Coronary artery (tissue), 2 donors: ENCODE measurements around the gene NOS3.

Experiments
- DNase-seq: peaks from one replicate; pipeline ENCODE4 v3.0.0-alpha.2; 2017; ENCODE audit warnings: low spot score
- H3K27ac ChIP-seq, 2 donors: fragments of 200-600 bp; sonication (generic); one replicate each; pipeline ENCODE4 v1.5.1; 2016 to 2019
- H3K4me3 ChIP-seq: fragments of 200-600 bp; sonication (generic); 2 replicates; pipeline ENCODE4 v1.5.1; 2016; ENCODE audit warnings: mild to moderate bottlenecking, moderate library complexity
- TF ChIP-seq, protein P1 (sequence below): fragments of 200-600 bp; sonication (generic); IDR thresholded peaks from one replicate; pipeline ENCODE4 v1.5.1; 2019; ENCODE audit warnings: antibody characterized with exemption

NOS3 gene

DNA sequence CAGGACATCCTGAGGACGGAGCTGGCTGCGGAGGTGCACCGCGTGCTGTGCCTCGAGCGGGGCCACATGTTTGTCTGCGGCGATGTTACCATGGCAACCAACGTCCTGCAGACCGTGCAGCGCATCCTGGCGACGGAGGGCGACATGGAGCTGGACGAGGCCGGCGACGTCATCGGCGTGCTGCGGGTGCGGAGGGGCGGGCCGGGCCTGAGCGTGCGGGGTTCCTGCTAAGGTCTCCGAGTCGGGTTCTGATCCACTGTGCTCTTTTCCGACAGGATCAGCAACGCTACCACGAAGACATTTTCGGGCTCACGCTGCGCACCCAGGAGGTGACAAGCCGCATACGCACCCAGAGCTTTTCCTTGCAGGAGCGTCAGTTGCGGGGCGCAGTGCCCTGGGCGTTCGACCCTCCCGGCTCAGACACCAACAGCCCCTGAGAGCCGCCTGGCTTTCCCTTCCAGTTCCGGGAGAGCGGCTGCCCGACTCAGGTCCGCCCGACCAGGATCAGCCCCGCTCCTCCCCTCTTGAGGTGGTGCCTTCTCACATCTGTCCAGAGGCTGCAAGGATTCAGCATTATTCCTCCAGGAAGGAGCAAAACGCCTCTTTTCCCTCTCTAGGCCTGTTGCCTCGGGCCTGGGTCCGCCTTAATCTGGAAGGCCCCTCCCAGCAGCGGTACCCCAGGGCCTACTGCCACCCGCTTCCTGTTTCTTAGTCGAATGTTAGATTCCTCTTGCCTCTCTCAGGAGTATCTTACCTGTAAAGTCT lies 23.1 kb downstream of the NOS3 start:
- Histone ChIP-seq H3K4me3 (peak overlapping the region; percentile 64), H3K27ac (no peak overlapping the region)
- TF ChIP-seq, protein P1, sequence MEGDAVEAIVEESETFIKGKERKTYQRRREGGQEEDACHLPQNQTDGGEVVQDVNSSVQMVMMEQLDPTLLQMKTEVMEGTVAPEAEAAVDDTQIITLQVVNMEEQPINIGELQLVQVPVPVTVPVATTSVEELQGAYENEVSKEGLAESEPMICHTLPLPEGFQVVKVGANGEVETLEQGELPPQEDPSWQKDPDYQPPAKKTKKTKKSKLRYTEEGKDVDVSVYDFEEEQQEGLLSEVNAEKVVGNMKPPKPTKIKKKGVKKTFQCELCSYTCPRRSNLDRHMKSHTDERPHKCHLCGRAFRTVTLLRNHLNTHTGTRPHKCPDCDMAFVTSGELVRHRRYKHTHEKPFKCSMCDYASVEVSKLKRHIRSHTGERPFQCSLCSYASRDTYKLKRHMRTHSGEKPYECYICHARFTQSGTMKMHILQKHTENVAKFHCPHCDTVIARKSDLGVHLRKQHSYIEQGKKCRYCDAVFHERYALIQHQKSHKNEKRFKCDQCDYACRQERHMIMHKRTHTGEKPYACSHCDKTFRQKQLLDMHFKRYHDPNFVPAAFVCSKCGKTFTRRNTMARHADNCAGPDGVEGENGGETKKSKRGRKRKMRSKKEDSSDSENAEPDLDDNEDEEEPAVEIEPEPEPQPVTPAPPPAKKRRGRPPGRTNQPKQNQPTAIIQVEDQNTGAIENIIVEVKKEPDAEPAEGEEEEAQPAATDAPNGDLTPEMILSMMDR, result no peak
- DNase-seq, result no peak

DNA sequence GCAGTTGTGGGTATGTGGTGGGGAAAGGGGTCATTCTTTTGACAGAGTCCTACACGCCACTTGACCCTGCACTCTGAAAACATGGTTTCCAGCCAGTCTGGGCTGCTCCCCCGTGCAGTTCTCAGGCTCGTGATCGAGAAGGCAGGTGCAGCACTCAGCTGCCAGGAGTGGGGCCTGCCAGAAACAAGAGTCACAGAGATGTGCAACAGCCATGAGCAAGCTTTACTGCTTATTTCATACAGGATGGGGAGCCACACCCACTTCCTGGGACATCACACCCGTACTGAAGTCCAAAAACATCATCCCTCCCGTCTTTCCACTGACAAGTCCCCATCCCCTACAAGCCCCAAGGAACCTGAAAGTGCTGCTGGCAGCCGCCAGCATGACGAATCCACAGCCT lies 24.1 kb downstream of the NOS3 start:
- TF ChIP-seq, protein P1, result no peak
- DNase-seq, result no peak
- Histone ChIP-seq H3K4me3 (no peak overlapping the region), H3K27ac (no peak overlapping the region)

DNA sequence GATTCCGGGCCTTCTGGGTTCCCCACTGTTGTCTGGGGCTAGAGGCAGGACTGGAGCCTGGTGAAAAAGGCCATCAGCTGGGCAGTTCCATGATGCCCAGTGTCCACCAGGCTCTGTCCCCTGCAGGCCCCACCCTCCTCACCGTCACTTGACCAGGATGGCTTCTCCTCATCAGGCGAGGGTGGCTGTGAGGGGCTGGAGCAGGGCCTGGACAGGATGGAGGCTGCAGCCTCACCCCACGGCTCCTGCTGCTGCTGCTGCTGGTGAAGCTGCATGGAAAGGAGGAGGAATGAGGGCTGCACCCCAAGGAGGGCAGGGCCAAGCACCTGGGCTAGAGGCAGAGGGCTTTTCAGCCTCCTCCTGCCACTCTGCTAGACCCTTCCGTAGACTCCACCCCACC lies 25.1 kb downstream of the NOS3 start:
- Histone ChIP-seq H3K4me3 (no peak overlapping the region), H3K27ac (no peak overlapping the region)
- DNase-seq, result no peak
- TF ChIP-seq, protein P1, result no peak

DNA sequence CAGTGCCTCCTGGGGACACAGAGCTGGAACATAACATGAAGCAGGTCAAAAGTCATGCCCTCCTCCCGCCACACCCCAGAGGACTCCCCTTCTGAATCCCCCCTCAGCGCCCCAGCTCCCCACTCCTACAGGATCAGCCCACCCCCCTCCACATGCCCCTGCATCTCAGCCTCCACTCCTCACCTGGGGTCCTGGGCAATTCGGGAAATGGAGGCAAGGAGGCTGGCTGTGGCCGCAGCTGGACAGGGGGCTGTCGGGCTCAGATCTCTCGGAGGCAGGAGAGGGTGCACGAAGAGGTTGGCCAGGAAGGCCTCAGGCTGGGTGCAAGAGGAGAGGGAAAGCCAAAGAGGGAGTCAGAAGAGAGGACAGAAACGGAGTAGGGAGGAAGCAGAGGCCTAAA lies 25.7 kb downstream of the NOS3 start:
- TF ChIP-seq, protein P1, result no peak
- no peak overlapping the region for H3K4me3 ChIP-seq
- DNase-seq, result no peak
- no peak overlapping the region for H3K27ac ChIP-seq

DNA sequence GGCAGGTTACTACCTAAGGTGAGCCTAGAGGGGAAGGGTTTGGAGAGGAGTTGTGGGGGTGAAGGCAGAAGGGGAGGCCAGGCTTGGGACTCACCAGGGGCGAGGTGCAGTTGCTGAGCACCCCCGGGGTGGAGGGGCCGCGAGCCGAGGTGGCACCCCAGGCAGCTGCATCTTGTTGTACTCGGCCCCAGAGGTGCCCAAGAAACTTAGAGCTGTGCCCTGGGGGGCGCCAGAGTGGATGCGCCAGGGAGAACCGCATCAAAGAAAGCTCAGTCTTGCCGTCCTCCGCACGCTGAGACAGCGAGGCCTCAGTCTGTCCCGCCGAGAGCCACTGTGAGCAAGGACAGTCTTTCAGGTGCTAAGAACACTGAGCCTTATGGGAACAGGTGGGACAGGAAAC lies 26.1 kb downstream of the NOS3 start:
- no peak for DNase-seq
- H3K4me3 ChIP-seq, result no peak overlapping the region
- TF ChIP-seq, protein P1, result no peak
- no peak overlapping the region for H3K27ac ChIP-seq

DNA sequence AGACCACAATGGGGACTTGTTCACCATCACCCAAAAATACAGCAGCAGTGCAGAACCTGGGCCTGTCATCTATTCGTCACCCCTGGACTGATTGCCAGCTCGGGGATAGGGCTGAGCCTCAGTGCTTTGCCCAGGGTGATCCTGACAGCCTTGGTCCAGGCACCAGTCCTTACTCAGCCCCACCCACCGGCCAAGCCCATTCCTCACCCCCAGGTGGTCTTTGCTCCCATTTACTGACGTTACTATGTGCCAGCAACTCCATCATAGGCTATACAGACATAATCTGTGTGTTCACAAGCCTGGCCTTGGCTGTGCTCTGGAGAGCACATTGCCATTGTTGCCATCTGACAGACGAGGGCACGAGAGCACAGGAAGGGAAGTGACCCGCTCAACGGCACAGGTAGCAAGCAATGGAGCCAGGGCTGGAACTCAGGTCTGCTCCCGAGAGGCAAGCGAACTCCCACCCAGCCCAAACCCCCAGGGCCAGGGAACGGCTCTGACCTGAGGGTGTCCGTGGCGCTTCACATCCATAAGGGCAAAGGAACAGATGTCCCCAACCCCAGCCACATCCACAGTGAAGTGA lies 26.6 kb downstream of the NOS3 start:
- DNase-seq, result no peak
- TF ChIP-seq, protein P1, result no peak
- no peak overlapping the region for H3K4me3 ChIP-seq
- no peak overlapping the region for H3K27ac ChIP-seq

DNA sequence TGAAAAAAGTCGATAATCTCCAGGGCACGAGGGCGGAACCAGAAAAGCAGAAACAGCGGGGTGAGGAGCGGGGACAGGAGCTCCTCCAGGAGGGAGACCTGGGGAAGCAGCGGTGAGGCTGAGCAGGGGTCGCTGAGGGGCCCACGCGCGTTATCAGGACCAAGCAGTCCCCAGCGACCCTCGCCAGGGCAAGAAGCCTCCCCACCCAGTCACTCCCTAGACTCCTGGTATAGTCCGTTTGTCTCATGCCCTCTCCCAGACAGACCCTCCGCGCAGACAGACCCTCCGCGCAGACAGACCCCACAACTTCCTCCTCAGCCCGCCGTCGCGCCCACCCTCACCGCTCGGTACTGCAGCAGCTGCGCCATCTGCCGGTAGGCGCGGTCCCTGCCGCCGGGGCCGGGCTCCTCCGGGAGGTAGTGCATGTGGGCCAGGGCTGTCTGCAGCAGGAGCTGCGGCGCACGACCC lies 27.2 kb downstream of the NOS3 start:
- no peak overlapping the region for H3K27ac ChIP-seq
- peak overlapping the region; percentile 63 for H3K4me3 ChIP-seq
- no peak for DNase-seq
- TF ChIP-seq, protein P1, result peak; percentile 92
